Activated naive CD4-positive, alpha-beta T cell treated with anti-CD3 and anti-CD28 coated beads for 36 hours (primary cell): Measurements from ENCODE around the gene SGCD. TPM values are rescaled to one million over a fixed set of nuclear protein-coding genes. Genes with fewer than 3 reads are reported as not detected.

Experiments
- CTCF ChIA-PET: fragments of 350-600 bp; sonication (Branson Sonifier 250); formaldehyde crosslinking; loops from one replicate; lab custom pipeline; 2021; ENCODE audit warnings: antibody characterized with exemption; lab: Charles Lee
- DNase-seq: peaks from one replicate; pipeline ENCODE4 v3.0.0-alpha.2; 2020
- H3K27ac Mint-ChIP-seq: one replicate; pipeline ENCODE4 v1.8.0; 2021; ENCODE audit warnings: mild to moderate bottlenecking, mixed read lengths
- H3K27me3 Mint-ChIP-seq: one replicate; pipeline ENCODE4 v1.8.0; 2021; ENCODE audit warnings: low read depth, mixed read lengths
- H3K36me3 Mint-ChIP-seq: one replicate; pipeline ENCODE4 v1.8.0; 2021; ENCODE audit warnings: low read depth, mixed read lengths
- H3K4me1 Mint-ChIP-seq: one replicate; pipeline ENCODE4 v1.8.0; 2021; ENCODE audit warnings: low read depth, mixed read lengths
- H3K4me3 Mint-ChIP-seq: one replicate; pipeline ENCODE4 v1.8.0; 2021; ENCODE audit warnings: mild to moderate bottlenecking, moderate library complexity, mixed read lengths
- H3K9me3 Mint-ChIP-seq: one replicate; pipeline ENCODE4 v1.8.0; 2021; ENCODE audit warnings: mixed read lengths
- intact Hi-C: fragments of 100-400 bp; cut with micrococcal nuclease; formaldehyde crosslinking; loops from one replicate; pipeline ENCODE4 v1.15.1; 2023
- total RNA-seq, 2 experiments: library from RNA; stranded (reverse); gene quantifications; one replicate each; pipeline ENCODE4 v1.2.3, GENCODE V29; 2021

SGCD gene
- total RNA-seq, 2 experiments from 2014 or later = not detected

GRCh38 chr5:156394642-156395305, 67.8 kb downstream of the SGCD start:
- intact Hi-C loops = no loop called here
- no peak overlapping the region for H3K27ac Mint-ChIP-seq
- DNase-seq = no peak
- peaks cover 4% of the 10 kb centered on the region for H3K27me3 Mint-ChIP-seq
- no peaks in the 10 kb centered on the region for H3K36me3 Mint-ChIP-seq
- H3K9me3 Mint-ChIP-seq = no peaks in the 10 kb centered on the region
- no peaks in the 10 kb centered on the region for H3K4me1 Mint-ChIP-seq
- CTCF ChIA-PET = no interaction called here
- no peak overlapping the region for H3K4me3 Mint-ChIP-seq

- DNase-seq = no peak
- Mint-ChIP-seq H3K4me3 (no peak overlapping the region), H3K27ac (no peak overlapping the region), H3K36me3 (no peaks in the 10 kb centered on the region), H3K4me1 (no peaks in the 10 kb centered on the region), H3K27me3 (peaks cover 4% of the 10 kb centered on the region), H3K9me3 (no peaks in the 10 kb centered on the region)
- CTCF ChIA-PET = interaction anchor here (1.9 kb wide), 1 partner anchor 10 kb away, joined by 4 read pairs; no protein-coding TSS in a partner anchor
- intact Hi-C loops = no loop called here
Observed at GRCh38 chr5:156395306-156395675, 68.3 kb downstream of the SGCD start.

- no peaks in the 10 kb centered on the region for H3K36me3 Mint-ChIP-seq
- no peak overlapping the region for H3K27ac Mint-ChIP-seq
- H3K9me3 Mint-ChIP-seq = no peaks in the 10 kb centered on the region
- intact Hi-C loops = no loop called here
- H3K4me3 Mint-ChIP-seq = no peak overlapping the region
- CTCF ChIA-PET = interaction anchor here (0.7 to 1.9 kb wide), 2 partner anchors 9 to 70 kb away, joined by 4 to 5 read pairs; no protein-coding TSS in a partner anchor
- H3K4me1 Mint-ChIP-seq = no peaks in the 10 kb centered on the region
- no peak for DNase-seq
- peaks cover 4% of the 10 kb centered on the region for H3K27me3 Mint-ChIP-seq
Observed at GRCh38 chr5:156396063-156396829, 69.3 kb downstream of the SGCD start.

GRCh38 chr5:156396830-156397081, 69.8 kb downstream of the SGCD start:
- CTCF ChIA-PET = interaction anchor here (0.7 to 1.9 kb wide), 2 partner anchors 9 to 69 kb away, joined by 4 to 5 read pairs; no protein-coding TSS in a partner anchor
- Mint-ChIP-seq H3K27ac (no peak overlapping the region), H3K4me1 (no peaks in the 10 kb centered on the region), H3K4me3 (no peak overlapping the region), H3K36me3 (no peaks in the 10 kb centered on the region), H3K9me3 (no peaks in the 10 kb centered on the region), H3K27me3 (peaks cover 4% of the 10 kb centered on the region)
- intact Hi-C loops = no loop called here
- no peak for DNase-seq

GRCh38 chr5:156399323-156399722, 72.4 kb downstream of the SGCD start:
- Mint-ChIP-seq H3K27ac (no peak overlapping the region), H3K36me3 (no peaks in the 10 kb centered on the region), H3K4me1 (peaks cover 12% of the 10 kb centered on the region), H3K27me3 (peaks cover 7% of the 10 kb centered on the region), H3K4me3 (no peak overlapping the region), H3K9me3 (no peaks in the 10 kb centered on the region)
- intact Hi-C loops = no loop called here
- CTCF ChIA-PET = no interaction called here
- DNase-seq = no peak

- no peak overlapping the region for H3K4me3 Mint-ChIP-seq
- no peak for DNase-seq
- CTCF ChIA-PET = no interaction called here
- H3K4me1 Mint-ChIP-seq = peaks cover 12% of the 10 kb centered on the region
- no peak overlapping the region for H3K27ac Mint-ChIP-seq
- H3K9me3 Mint-ChIP-seq = no peaks in the 10 kb centered on the region
- peaks cover 5% of the 10 kb centered on the region for H3K27me3 Mint-ChIP-seq
- no peaks in the 10 kb centered on the region for H3K36me3 Mint-ChIP-seq
- intact Hi-C loops = loop anchor here (5.0 to 10.0 kb wide), 4 partner anchors 414 to 734 kb away; partner anchors contain the start of gene HAVCR2
Observed at GRCh38 chr5:156400231-156400986, 73.4 kb downstream of the SGCD start.

GRCh38 chr5:156401804-156402203, 74.8 kb downstream of the SGCD start:
- no peak overlapping the region for H3K27ac Mint-ChIP-seq
- H3K36me3 Mint-ChIP-seq = no peaks in the 10 kb centered on the region
- intact Hi-C loops = loop anchor here (1.0 to 10.0 kb wide), 6 partner anchors 71 to 733 kb away; partner anchors contain the start of gene HAVCR2
- no peaks in the 10 kb centered on the region for H3K9me3 Mint-ChIP-seq
- peaks cover 7% of the 10 kb centered on the region for H3K27me3 Mint-ChIP-seq
- no peak for DNase-seq
- CTCF ChIA-PET = interaction anchor here (0.7 kb wide), 1 partner anchor 48 kb away, joined by 3 read pairs; no protein-coding TSS in a partner anchor
- no peak overlapping the region for H3K4me3 Mint-ChIP-seq
- H3K4me1 Mint-ChIP-seq = peaks cover 12% of the 10 kb centered on the region

GRCh38 chr5:156402387-156402921, 75.5 kb downstream of the SGCD start:
- peak; percentile 78 for DNase-seq
- CTCF ChIA-PET = interaction anchor here (0.7 kb wide), 1 partner anchor 48 kb away, joined by 3 read pairs; no protein-coding TSS in a partner anchor
- peaks cover 12% of the 10 kb centered on the region for H3K4me1 Mint-ChIP-seq
- H3K27me3 Mint-ChIP-seq = peaks cover 8% of the 10 kb centered on the region
- H3K36me3 Mint-ChIP-seq = no peaks in the 10 kb centered on the region
- intact Hi-C loops = loop anchor here (1.0 to 10.0 kb wide), 6 partner anchors 70 to 732 kb away; partner anchors contain the start of gene HAVCR2
- no peak overlapping the region for H3K27ac Mint-ChIP-seq
- H3K4me3 Mint-ChIP-seq = no peak overlapping the region
- no peaks in the 10 kb centered on the region for H3K9me3 Mint-ChIP-seq

- Mint-ChIP-seq H3K36me3 (no peaks in the 10 kb centered on the region), H3K4me1 (peaks cover 12% of the 10 kb centered on the region), H3K9me3 (no peaks in the 10 kb centered on the region), H3K27ac (no peak overlapping the region), H3K27me3 (peaks cover 11% of the 10 kb centered on the region), H3K4me3 (no peak overlapping the region)
- DNase-seq = no peak
- intact Hi-C loops = loop anchor here (10.0 kb wide), 2 partner anchors 409 to 729 kb away; no protein-coding TSS in a partner anchor
- CTCF ChIA-PET = interaction anchor here (1.2 kb wide), 1 partner anchor 10 kb away, joined by 4 read pairs; no protein-coding TSS in a partner anchor
Observed at GRCh38 chr5:156405988-156406387, 79.0 kb downstream of the SGCD start.

- Mint-ChIP-seq H3K27me3 (peaks cover 11% of the 10 kb centered on the region), H3K36me3 (no peaks in the 10 kb centered on the region), H3K27ac (no peak overlapping the region), H3K9me3 (no peaks in the 10 kb centered on the region), H3K4me1 (peaks cover 8% of the 10 kb centered on the region), H3K4me3 (no peak overlapping the region)
- DNase-seq = no peak
- CTCF ChIA-PET = no interaction called here
- intact Hi-C loops = loop anchor here (10.0 kb wide), 2 partner anchors 408 to 728 kb away; no protein-coding TSS in a partner anchor
Observed at GRCh38 chr5:156407251-156407650, 80.3 kb downstream of the SGCD start.

- H3K9me3 Mint-ChIP-seq = no peaks in the 10 kb centered on the region
- CTCF ChIA-PET = no interaction called here
- no peak for DNase-seq
Observed at GRCh38 chr5:156409834-156410233, 82.9 kb downstream of the SGCD start.

GRCh38 chr5:156411185-156411613, 84.2 kb downstream of the SGCD start:
- intact Hi-C loops = no loop called here
- Mint-ChIP-seq H3K27me3 (peaks cover 10% of the 10 kb centered on the region), H3K36me3 (no peaks in the 10 kb centered on the region), H3K27ac (no peak overlapping the region), H3K4me1 (no peaks in the 10 kb centered on the region), H3K4me3 (no peak overlapping the region), H3K9me3 (no peaks in the 10 kb centered on the region)
- DNase-seq = no peak
- CTCF ChIA-PET = no interaction called here

More at GRCh38 chr5:156409834-156410233, 82.9 kb downstream of the SGCD start:
- H3K4me3 Mint-ChIP-seq = no peak overlapping the region
- H3K4me1 Mint-ChIP-seq = no peaks in the 10 kb centered on the region
- H3K27me3 Mint-ChIP-seq = peaks cover 7% of the 10 kb centered on the region
- intact Hi-C loops = loop anchor here (10.0 kb wide), 2 partner anchors 405 to 725 kb away; no protein-coding TSS in a partner anchor
- H3K36me3 Mint-ChIP-seq = no peaks in the 10 kb centered on the region
- no peak overlapping the region for H3K27ac Mint-ChIP-seq
